CD14-positive monocyte (primary cell): Measurements from ENCODE around the gene COL15A1. TPM values are rescaled to one million over a fixed set of nuclear protein-coding genes. Genes with fewer than 3 reads are reported as not detected.

ENCODE experiments used
- DNase-seq, 3 donors: peaks; one replicate each; pipeline ENCODE4 v3.0.0-alpha.2; 2011 to 2022
- H2AFZ ChIP-seq: 2 replicates; pipeline ENCODE4 v1.6.0; 2012; ENCODE audit warnings: mild to moderate bottlenecking, low read depth, low read length, inconsistent platforms; ENCODE audit not compliant: insufficient read depth, poor library complexity, severe bottlenecking
- H3K27ac ChIP-seq, 2 donors: 1 replicate in 1 of 2; 2 replicates in 1 of 2; pipeline ENCODE4 v1.5.1; 2012 to 2013; ENCODE audit warnings: low read length in 2 of 2, control low read depth in 1 of 2, inconsistent platforms in 1 of 2, low read depth in 1 of 2, mild to moderate bottlenecking in 1 of 2
- H3K27me3 ChIP-seq, 2 donors: one replicate each; pipeline versions ENCODE4 v1.6.0 to v1.6.1; 2011 to 2013; ENCODE audit warnings: low read length in 2 of 2; ENCODE audit not compliant: control insufficient read depth in 2 of 2, insufficient read depth in 2 of 2
- H3K36me3 ChIP-seq, 2 donors: replicated peaks in 1 of 2; 1 replicate in 1 of 2; 2 replicates in 1 of 2; pipeline versions ENCODE4 v1.5.1 to v1.6.1; 2012 to 2013; ENCODE audit warnings: low read length in 2 of 2, control low read depth in 1 of 2, inconsistent platforms in 1 of 2, mild to moderate bottlenecking in 1 of 2; ENCODE audit not compliant: insufficient read depth in 2 of 2, control insufficient read depth in 1 of 2
- H3K4me1 ChIP-seq, 2 donors: 1 replicate in 1 of 2; 2 replicates in 1 of 2; pipeline versions ENCODE4 v1.5.1 to v1.6.1; 2012 to 2013; ENCODE audit warnings: low read length in 2 of 2, control low read depth in 1 of 2, inconsistent platforms in 1 of 2, mild to moderate bottlenecking in 1 of 2, moderate library complexity in 1 of 2; ENCODE audit not compliant: insufficient read depth in 2 of 2, control insufficient read depth in 1 of 2
- H3K4me2 ChIP-seq: replicated peaks from 2 replicates; pipeline ENCODE3; 2012; ENCODE audit warnings: low read length, moderate library complexity, mild to moderate bottlenecking; ENCODE audit not compliant: poor library complexity, severe bottlenecking; ENCODE audit errors: extremely low read depth
- H3K4me3 ChIP-seq, 3 experiments: fragments of 200-600 bp in 1 of 3; sonication (generic) in 1 of 3; replicated peaks in 1 of 3; 1 replicate in 2 of 3; 2 replicates in 1 of 3; pipeline ENCODE4 v1.5.1; 2011 to 2013; ENCODE audit warnings: low read length in 3 of 3, mild to moderate bottlenecking in 3 of 3, control low read depth in 2 of 3, low read depth in 2 of 3, inconsistent platforms in 1 of 3, moderate library complexity in 1 of 3
- H3K79me2 ChIP-seq: 2 replicates; pipeline ENCODE4 v1.6.0; 2012; ENCODE audit warnings: mild to moderate bottlenecking, control low read depth, inconsistent platforms, low read length, moderate library complexity; ENCODE audit not compliant: insufficient read depth
- H3K9ac ChIP-seq: 2 replicates; pipeline ENCODE4 v1.6.0; 2017; ENCODE audit warnings: low read length, mild to moderate bottlenecking; ENCODE audit not compliant: insufficient read depth, poor library complexity, severe bottlenecking
- H3K9me3 ChIP-seq, 2 donors: replicated peaks in 1 of 2; 1 replicate in 1 of 2; 2 replicates in 1 of 2; pipeline versions ENCODE4 v1.5.1 to v1.6.1; 2012 to 2013; ENCODE audit warnings: low read length in 2 of 2, control low read depth in 1 of 2; ENCODE audit not compliant: control insufficient read depth in 1 of 2, insufficient read depth in 1 of 2
- H4K20me1 ChIP-seq: 2 replicates; pipeline ENCODE4 v1.6.0; 2012; ENCODE audit warnings: mild to moderate bottlenecking, low read length, control low read depth, moderate library complexity; ENCODE audit not compliant: insufficient read depth
- H3K27ac Mint-ChIP-seq, 7 donors: one replicate each; pipeline ENCODE4 v1.8.0; 2020; ENCODE audit warnings: mild to moderate bottlenecking in 7 of 7, mixed read lengths in 7 of 7, moderate library complexity in 6 of 7, inconsistent platforms in 2 of 7
- H3K27me3 Mint-ChIP-seq, 3 donors: one replicate each; pipeline ENCODE4 v1.8.0; 2021 to 2022; ENCODE audit warnings: low read depth in 3 of 3, mild to moderate bottlenecking in 3 of 3, mixed read lengths in 3 of 3, moderate library complexity in 3 of 3, inconsistent platforms in 1 of 3
- H3K36me3 Mint-ChIP-seq, 2 donors: one replicate each; pipeline ENCODE4 v1.8.0; 2020; ENCODE audit warnings: mixed read lengths in 2 of 2, inconsistent platforms in 1 of 2, mild to moderate bottlenecking in 1 of 2
- H3K4me1 Mint-ChIP-seq: one replicate; pipeline ENCODE4 v1.8.0; 2020; ENCODE audit warnings: mild to moderate bottlenecking, mixed read lengths
- H3K4me3 Mint-ChIP-seq, 2 donors: one replicate each; pipeline ENCODE4 v1.8.0; 2020; ENCODE audit warnings: mild to moderate bottlenecking in 2 of 2, mixed read lengths in 2 of 2, moderate library complexity in 1 of 2
- H3K9me3 Mint-ChIP-seq, 7 donors: one replicate each; pipeline ENCODE4 v1.8.0; 2020 to 2022; ENCODE audit warnings: mixed read lengths in 7 of 7, mild to moderate bottlenecking in 6 of 7, moderate library complexity in 6 of 7, inconsistent platforms in 2 of 7
- WGBS: methylation state at CpG from one replicate; pipeline ENCODE4 v1.1.5; 2013; ENCODE audit warnings: missing lambda C conversion rate; ENCODE audit not compliant: insufficient coverage; 5-methylcytosine and 5-hydroxymethylcytosine counted together
- intact Hi-C, 2 donors: fragments of 100-400 bp; cut with micrococcal nuclease; formaldehyde crosslinking; loops; one replicate each; pipeline versions ENCODE4 v1.15.0 to v1.15.1; 2023
- polyA plus RNA-seq, 3 donors: library from polyadenylated mRNA; depleted of rRNA in 1 of 3; unstranded in 2 of 3; stranded (reverse) in 1 of 3; fragments of 300-500 nt in 2 of 3; fragments of >200 nt in 1 of 3; fragmentation: Illumina TruSeq in 2 of 3; gene quantifications; 1 replicate in 2 of 3; 2 replicates in 1 of 3; pipeline ENCODE4 v1.2.3, GENCODE V29; 2012 to 2021
- TF ChIP-seq, protein P1 (sequence below): fragments of 200-600 bp; IDR thresholded peaks from one replicate; pipeline ENCODE4 v1.8.0; 2022; ENCODE audit warnings: antibody characterized with exemption, mild to moderate bottlenecking

COL15A1 gene
- polyA plus RNA-seq, 3 donors, result 0.03 to 0.14 (median 0.11) TPM

- no peaks in the 10 kb centered on the region for H3K79me2 ChIP-seq
- H4K20me1 ChIP-seq, result no peaks in the 10 kb centered on the region
- no peak overlapping the region for H3K27ac ChIP-seq
- peaks cover 0 to 6% of the 10 kb centered on the region in 2 donors for H3K27me3 ChIP-seq
- TF ChIP-seq, protein P1, sequence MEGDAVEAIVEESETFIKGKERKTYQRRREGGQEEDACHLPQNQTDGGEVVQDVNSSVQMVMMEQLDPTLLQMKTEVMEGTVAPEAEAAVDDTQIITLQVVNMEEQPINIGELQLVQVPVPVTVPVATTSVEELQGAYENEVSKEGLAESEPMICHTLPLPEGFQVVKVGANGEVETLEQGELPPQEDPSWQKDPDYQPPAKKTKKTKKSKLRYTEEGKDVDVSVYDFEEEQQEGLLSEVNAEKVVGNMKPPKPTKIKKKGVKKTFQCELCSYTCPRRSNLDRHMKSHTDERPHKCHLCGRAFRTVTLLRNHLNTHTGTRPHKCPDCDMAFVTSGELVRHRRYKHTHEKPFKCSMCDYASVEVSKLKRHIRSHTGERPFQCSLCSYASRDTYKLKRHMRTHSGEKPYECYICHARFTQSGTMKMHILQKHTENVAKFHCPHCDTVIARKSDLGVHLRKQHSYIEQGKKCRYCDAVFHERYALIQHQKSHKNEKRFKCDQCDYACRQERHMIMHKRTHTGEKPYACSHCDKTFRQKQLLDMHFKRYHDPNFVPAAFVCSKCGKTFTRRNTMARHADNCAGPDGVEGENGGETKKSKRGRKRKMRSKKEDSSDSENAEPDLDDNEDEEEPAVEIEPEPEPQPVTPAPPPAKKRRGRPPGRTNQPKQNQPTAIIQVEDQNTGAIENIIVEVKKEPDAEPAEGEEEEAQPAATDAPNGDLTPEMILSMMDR, result no peak
- H3K4me3 ChIP-seq, result no peak overlapping the region
- DNase-seq, result no peak
- Mint-ChIP-seq H3K36me3 (peaks cover 0 to 1% of the 10 kb centered on the region in 2 donors), H3K27me3 (peaks cover 11 to 19% (median 16%) of the 10 kb centered on the region in 3 donors), H3K4me3 (no peak overlapping the region), H3K27ac (no peak overlapping the region), H3K4me1 (peaks cover under 1% of the 10 kb centered on the region), H3K9me3 (peaks cover 0 to 5% (median 0%) of the 10 kb centered on the region in 7 donors)
- H3K36me3 ChIP-seq, result no peaks in the 10 kb centered on the region
- H3K4me2 ChIP-seq, result no peak overlapping the region
- no peak overlapping the region for H2AFZ ChIP-seq
- H3K9ac ChIP-seq, result no peak overlapping the region
- no peaks in the 10 kb centered on the region for H3K4me1 ChIP-seq
- whole genome bisulfite sequencing, result 90% methylated on average over 2 of the region's 8 CpGs
- no peaks in the 10 kb centered on the region for H3K9me3 ChIP-seq
- intact Hi-C loops, result no loop called here
These were observed 77.2 kb downstream of the COL15A1 start for GRCh38 chr9:99020786-99021436.

DNA sequence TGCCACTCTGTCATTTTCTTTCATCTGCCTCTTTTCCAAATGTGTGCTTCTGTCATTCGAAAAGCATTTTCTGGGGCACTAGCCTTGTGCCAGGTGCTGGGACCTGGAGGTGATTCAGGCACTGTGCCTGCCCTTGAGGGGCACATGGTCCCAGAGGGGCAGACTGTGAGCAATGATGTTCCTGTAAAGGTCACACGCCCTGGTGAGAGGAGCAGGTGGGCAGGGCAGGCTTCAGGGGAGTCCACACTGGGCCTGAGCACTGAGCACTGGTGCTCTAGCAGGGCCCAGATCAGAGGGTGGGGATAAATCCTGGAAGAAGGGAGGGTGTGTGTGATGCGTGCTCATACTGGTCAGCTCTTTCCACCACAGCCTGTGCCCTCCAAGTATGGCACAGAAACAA, 77.8 kb downstream of the COL15A1 start:
- H3K27me3 Mint-ChIP-seq, result peaks cover 16 to 20% (median 16%) of the 10 kb centered on the region in 3 donors
- no peak overlapping the region for H3K4me3 Mint-ChIP-seq
- H3K4me1 Mint-ChIP-seq, result peaks cover 3% of the 10 kb centered on the region
- Histone ChIP-seq H3K4me1 (no peaks in the 10 kb centered on the region), H3K36me3 (no peaks in the 10 kb centered on the region), H4K20me1 (no peaks in the 10 kb centered on the region), H2AFZ (no peak overlapping the region), H3K27ac (no peak overlapping the region), H3K79me2 (no peaks in the 10 kb centered on the region), H3K4me3 (no peak overlapping the region), H3K9me3 (no peaks in the 10 kb centered on the region), H3K9ac (no peak overlapping the region), H3K27me3 (peaks cover 0 to 6% of the 10 kb centered on the region in 2 donors), H3K4me2 (no peak overlapping the region)
- H3K9me3 Mint-ChIP-seq, result peaks cover 0 to 3% (median 0%) of the 10 kb centered on the region in 7 donors
- 91% methylated on average over 1 of the region's 3 CpGs for WGBS
- TF ChIP-seq, protein P1, result no peak
- DNase-seq, result no peak
- H3K27ac Mint-ChIP-seq, result no peak overlapping the region
- H3K36me3 Mint-ChIP-seq, result peaks cover 0 to 3% of the 10 kb centered on the region in 2 donors
- intact Hi-C loops, result no loop called here
